SW 1271 (cell line): ENCODE results near the gene ASCC3.
"Not testable (repeated sequence)": the region's sequence is repeated elsewhere in the genome, so short reads cannot be mapped to it uniquely, and the experiment has no call there.

Source experiments
- DNase-seq, 2 experiments: peaks; one replicate each; lab custom pipeline; 2025; lab: John Stamatoyannopoulos, UW

The ASCC3 gene

DNA sequence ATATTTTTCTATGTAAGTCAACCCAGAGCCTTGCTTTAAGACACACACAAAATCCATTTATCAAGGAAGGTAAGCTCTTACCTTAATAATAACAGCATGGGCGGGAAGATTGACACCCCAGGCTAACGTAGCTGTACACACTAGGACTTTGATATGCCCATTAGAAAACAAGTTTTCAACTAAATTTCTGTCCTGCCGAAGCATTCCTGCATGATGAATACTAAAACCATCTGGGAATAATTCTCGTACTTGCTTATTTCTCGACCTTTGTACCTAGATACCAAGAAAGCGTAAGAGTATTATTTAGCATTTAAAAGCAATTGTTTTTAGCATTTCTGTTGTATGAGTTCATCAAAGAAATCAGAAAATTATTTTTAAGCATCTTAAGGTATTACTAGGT is 218.9 kb downstream of the ASCC3 start:
- no peak for DNase-seq

DNA sequence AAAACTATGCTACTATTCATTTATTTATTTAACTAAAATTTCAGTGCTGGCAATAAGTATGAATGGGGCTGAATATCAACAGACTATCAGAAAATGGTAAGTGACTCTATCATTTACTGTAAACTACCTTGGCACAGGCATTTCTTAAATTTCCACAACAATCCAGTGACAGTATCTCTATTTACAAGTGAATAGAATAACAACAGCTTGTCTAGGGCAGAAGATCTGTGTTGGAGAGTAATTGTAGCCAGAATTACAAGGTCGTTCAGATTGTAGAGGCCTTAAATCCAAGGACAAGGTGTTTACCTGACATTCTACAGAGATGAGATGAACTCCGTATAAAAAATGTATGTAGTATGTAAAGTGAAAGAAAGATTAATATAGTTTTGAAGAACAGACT is 222.6 kb downstream of the ASCC3 start:
- DNase-seq = no peak

- peak in 1 of 2 experiments; percentile 42 for DNase-seq
These were observed 223.3 kb downstream of the ASCC3 start for GRCh38 chr6:100657678-100658330.

GRCh38 chr6:100641147-100641546 is 240.0 kb downstream of the ASCC3 start:
- not testable (repeated sequence) for DNase-seq

GRCh38 chr6:100633096-100633777 is 247.9 kb downstream of the ASCC3 start:
- peak in 1 of 2 experiments; percentile 53 for DNase-seq

DNA sequence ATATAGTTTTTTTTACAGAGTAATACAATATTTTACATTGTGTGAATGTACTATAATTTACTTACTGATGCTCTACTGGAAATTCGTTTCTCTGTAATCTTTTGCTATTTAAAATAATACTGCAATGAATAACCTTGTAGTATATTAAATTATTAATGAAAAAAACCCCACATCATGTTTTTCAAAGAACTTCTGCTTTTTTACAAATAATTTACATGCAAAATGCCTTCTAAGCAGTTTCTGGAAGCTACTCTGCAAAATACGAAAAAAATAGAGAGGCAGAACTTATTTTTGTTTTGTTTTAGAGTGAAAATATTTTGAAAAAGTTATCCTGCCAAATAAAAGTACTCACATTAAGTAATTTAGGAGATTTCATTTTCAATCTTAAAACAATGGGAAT is 250.6 kb downstream of the ASCC3 start:
- no peak for DNase-seq

- no peak for DNase-seq
These were observed 253.0 kb downstream of the ASCC3 start for GRCh38 chr6:100627911-100628758.

- DNase-seq = no peak
These were observed 254.4 kb downstream of the ASCC3 start for GRCh38 chr6:100626721-100627120.

DNA sequence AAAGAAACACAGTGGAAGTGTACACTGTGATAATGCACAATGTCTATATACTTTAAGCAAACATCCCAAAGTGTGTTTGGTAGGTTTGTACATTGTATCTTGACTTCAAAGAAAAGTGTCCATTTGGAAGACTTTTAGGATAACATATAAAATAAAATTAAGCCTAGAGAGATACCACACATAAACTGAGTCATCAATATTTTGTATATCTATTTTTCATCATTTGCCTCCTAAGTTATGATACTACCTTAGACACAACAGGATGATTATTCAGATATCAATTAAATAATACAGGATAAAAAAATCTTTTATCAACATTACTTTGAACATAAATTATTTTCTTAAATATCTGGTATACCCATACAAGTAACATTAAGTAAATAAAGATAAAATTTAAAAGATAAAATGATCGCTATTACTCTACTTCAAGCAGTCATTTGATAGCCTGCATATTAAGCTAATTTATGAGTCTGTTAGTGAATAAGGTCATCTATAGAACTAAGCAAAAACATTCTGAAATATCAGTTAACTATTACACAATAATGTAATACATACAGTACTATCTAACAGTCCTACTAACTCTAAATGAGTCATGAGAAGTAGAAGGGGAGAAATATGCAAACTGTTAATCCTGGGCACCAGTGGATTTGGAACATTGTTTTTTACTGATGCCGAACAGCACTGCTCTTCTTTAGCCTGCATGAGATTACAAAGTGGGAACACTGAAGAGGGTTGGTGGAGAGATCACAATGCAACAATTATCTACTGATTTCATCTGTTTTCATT is 258.0 kb downstream of the ASCC3 start:
- DNase-seq = no peak

DNA sequence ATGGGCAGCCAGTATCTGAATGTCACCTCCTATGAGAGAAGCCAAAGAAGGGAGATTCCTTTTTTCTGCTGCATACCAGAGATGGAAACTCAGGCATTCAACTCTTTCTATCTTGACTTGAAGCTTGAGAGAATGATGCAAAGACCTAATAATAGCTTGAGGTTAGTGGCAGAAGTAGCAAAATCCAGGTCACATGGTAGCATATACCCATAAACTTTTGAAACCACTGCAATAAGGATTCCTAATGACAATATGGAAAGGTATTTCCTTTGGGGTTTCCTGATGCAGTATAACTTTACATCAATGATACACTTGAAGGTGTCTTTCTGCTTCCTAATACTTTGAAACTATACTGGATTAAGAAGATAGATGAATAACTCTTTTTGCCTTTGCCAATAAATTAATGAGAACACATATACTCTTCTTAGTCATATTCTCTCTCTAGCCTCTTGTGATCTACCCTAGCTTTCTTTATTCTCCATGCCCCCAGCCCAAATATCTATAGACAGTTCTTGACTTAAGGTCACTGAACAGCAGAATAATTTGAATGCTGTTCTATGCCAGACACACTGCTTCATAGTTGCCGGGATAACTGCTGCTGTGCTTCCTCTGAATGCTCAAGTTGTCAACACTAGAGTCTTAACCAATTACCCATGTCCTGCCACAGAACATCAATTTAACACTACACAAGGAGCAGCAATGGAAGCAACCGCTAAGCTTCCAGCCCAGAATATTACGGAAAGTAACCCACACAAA is 260.9 kb downstream of the ASCC3 start:
- DNase-seq = peak in 1 of 2 experiments; percentile 21

GRCh38 chr6:100618351-100618671 is 262.8 kb downstream of the ASCC3 start:
- DNase-seq = no peak

GRCh38 chr6:100617633-100618350 is 263.3 kb downstream of the ASCC3 start:
- no peak for DNase-seq

DNA sequence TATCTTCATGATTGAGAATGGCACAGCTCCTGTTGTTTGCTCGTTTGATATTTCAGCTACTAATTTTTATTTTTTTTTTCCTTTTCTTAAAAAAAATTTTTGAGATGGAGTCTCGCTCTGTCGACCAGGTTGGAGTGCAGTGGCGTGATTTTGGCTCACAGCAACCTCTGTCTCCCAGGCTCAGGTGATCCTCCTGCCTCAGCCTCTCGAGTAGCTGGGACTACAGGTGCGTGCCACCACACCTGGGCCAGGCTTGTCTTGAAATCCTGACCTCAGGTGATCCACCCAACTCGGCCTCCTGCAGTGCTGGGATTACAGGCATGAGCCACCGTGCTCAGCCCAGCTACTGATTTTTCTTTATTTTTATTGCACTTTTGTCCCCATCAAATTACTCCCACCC is 266.2 kb downstream of the ASCC3 start:
- DNase-seq = no peak

GRCh38 chr6:100614386-100614785 is 266.7 kb downstream of the ASCC3 start:
- DNase-seq = no peak

- DNase-seq = no peak
These were observed 267.5 kb downstream of the ASCC3 start for GRCh38 chr6:100613656-100614055.

DNA sequence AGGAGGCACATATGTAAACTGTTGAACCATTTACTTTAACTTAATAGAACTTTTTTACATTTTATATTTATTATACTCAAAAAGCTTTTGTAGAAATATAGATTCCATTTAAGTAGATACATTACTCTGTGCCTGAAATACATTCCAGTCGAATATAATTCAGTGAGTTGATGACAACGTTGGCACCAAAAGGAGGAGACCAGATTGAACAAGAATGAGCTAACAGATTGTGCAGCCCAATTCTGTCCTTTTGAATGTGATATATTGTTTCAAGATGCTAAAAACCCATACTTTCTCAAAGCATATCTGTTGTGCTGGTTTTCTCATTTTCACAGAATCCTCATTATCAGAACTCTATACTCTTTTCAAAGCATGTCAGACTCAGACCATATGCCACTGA is 269.0 kb downstream of the ASCC3 start:
- DNase-seq = no peak

GRCh38 chr6:100599088-100599770 is 281.9 kb downstream of the ASCC3 start:
- no peak for DNase-seq

DNA sequence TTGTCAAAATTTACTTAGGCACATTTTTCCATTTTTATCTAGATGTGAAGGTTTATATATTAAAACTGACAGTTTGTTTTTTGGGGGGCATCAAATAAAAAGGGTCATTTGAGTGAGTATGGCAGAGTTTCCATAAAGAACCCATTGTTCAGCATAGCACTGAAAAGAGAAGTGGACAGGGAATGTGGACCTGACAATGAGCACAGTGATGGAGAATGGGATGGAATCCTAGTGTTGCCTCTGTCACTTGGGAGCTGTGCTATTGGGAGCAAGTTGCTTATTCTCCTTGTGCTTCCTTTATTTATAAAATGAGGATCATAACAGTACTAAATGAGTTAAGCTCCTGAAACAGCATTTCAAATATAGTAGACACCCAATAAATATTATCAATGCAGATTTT is 285.7 kb downstream of the ASCC3 start:
- DNase-seq = no peak

DNA sequence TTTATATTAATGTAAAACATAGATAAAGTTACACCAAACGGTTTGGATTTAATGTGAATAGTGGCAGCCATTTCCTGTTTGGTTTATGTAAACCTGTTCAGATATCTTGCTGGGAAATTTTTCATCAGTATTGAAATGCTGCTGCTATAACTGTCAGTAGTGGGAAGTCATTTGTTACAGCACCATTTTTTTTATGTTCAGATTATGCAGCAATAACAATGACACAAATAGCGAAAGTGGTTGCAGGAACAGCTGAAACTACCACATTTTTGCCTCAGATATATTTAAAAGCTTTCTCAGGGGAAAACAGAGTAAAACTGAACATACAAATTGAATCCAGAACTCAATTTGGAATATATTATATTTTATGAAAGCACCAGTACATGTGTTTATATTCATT is 287.6 kb downstream of the ASCC3 start:
- DNase-seq = no peak

DNA sequence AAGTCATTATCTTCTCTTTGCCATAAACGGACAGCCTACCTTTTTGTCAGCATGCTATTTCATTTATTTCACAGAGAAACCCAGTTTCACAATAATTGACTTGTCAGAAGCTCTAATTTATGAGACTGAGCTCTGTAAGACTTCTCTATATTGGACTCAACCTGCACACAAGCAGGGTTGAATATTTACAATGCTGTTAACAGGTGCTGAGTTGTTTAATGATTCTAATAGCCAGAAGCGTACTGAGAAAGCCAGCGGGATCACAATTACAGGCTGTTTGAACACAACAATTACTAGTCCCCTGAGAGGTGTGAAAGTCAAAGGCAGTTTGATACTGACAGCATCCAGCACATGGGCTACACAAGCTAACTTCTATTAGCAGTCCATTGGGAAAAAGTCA is 288.2 kb downstream of the ASCC3 start:
- DNase-seq = no peak
